GM19397 (cell line): Measurements from ENCODE around the gene APOD.

Experiments
- ATAC-seq: cut with Tn5 transposase; IDR thresholded peaks from one replicate; pipeline ENCODE4 v1.9.1; 2021; ENCODE audit warnings: mild to moderate bottlenecking, moderate library complexity; ENCODE audit not compliant: unreplicated experiment

The APOD gene

GRCh38 chr3:195587824-195588223, 4.1 kb upstream of the APOD start:
- no peak for ATAC-seq

- no peak for ATAC-seq
These were observed 3.7 kb upstream of the APOD start for GRCh38 chr3:195587406-195587805.

GRCh38 chr3:195584543-195584870, 767 bp upstream of the APOD start:
- ATAC-seq: no peak

GRCh38 chr3:195582947-195583346, 793 bp downstream of the APOD start:
- no peak for ATAC-seq

GRCh38 chr3:195580744-195581443, 2.8 kb downstream of the APOD start:
- no peak for ATAC-seq

GRCh38 chr3:195579281-195579680, 4.5 kb downstream of the APOD start:
- ATAC-seq: no peak

GRCh38 chr3:195578565-195578964, 5.2 kb downstream of the APOD start:
- ATAC-seq: no peak

- no peak for ATAC-seq
These were observed 6.0 kb downstream of the APOD start for GRCh38 chr3:195577645-195578177.

GRCh38 chr3:195574497-195575304, 9.0 kb downstream of the APOD start:
- no peak for ATAC-seq

- no peak for ATAC-seq
These were observed 9.9 kb downstream of the APOD start for GRCh38 chr3:195573611-195574496.

GRCh38 chr3:195571361-195571760, 12.4 kb downstream of the APOD start:
- no peak for ATAC-seq

- ATAC-seq: no peak
These were observed 12.8 kb downstream of the APOD start for GRCh38 chr3:195570912-195571311.

- no peak for ATAC-seq
These were observed 13.4 kb downstream of the APOD start for GRCh38 chr3:195570344-195570743.

- ATAC-seq: no peak
These were observed 15.1 kb downstream of the APOD start for GRCh38 chr3:195568630-195569029.

GRCh38 chr3:195566797-195567196, 16.9 kb downstream of the APOD start:
- ATAC-seq: no peak

GRCh38 chr3:195565716-195566115, 18.0 kb downstream of the APOD start:
- ATAC-seq: no peak

- no peak for ATAC-seq
These were observed 20.4 kb downstream of the APOD start for GRCh38 chr3:195563317-195563716.

- ATAC-seq: no peak
These were observed 23.9 kb downstream of the APOD start for GRCh38 chr3:195559723-195560409.

- no peak for ATAC-seq
These were observed 25.1 kb downstream of the APOD start for GRCh38 chr3:195558602-195559001.

GRCh38 chr3:195557322-195557721, 26.4 kb downstream of the APOD start:
- ATAC-seq: no peak

- ATAC-seq: no peak
These were observed 27.4 kb downstream of the APOD start for GRCh38 chr3:195556390-195556789.
